B cell (primary cell): ENCODE results near the gene TMEM151A. TPM values are rescaled to one million over a fixed set of nuclear protein-coding genes. Genes with fewer than 3 reads are reported as not detected.

Source experiments
- ATAC-seq: fragments of 200-7000 bp; cut with Tn5 transposase; one replicate; pipeline ENCODE4 v1.10.0; 2021; ENCODE audit warnings: low read depth, mild to moderate bottlenecking, moderate number of reproducible peaks, moderate library complexity
- CTCF ChIA-PET: fragments of 350-600 bp; sonication (Branson Sonifier 250); formaldehyde crosslinking; loops from one replicate; lab custom pipeline; 2021; ENCODE audit warnings: antibody characterized with exemption, inconsistent platforms; lab: Charles Lee
- POLR2A ChIA-PET: fragments of 350-600 bp; sonication (Branson Sonifier 250); formaldehyde crosslinking; loops from one replicate; lab custom pipeline; 2021; ENCODE audit warnings: antibody characterized with exemption; lab: Charles Lee
- DNase-seq: peaks from one replicate; pipeline ENCODE4 v3.0.0; 2013
- H2AFZ ChIP-seq: 2 replicates; pipeline ENCODE4 v1.6.1; 2012; ENCODE audit warnings: mild to moderate bottlenecking, low read depth, low read length; ENCODE audit not compliant: insufficient read depth, poor library complexity, severe bottlenecking
- H3K27ac ChIP-seq, 2 donors: 1 replicate in 1 of 2; 2 replicates in 1 of 2; pipeline ENCODE4 v1.5.1; 2012 to 2013; ENCODE audit warnings: low read length in 2 of 2, mild to moderate bottlenecking in 2 of 2, moderate library complexity in 1 of 2
- H3K27me3 ChIP-seq, 4 experiments: fragments of 200-600 bp in 1 of 4; sonication (generic) in 1 of 4; replicated peaks in 1 of 4; 1 replicate in 2 of 4; 2 replicates in 2 of 4; pipeline versions ENCODE4 v1.6.1 to v1.7.0; 2013 to 2016; ENCODE audit warnings: low read length in 3 of 4, mild to moderate bottlenecking in 2 of 4, mixed read lengths in 1 of 4, moderate library complexity in 1 of 4; ENCODE audit not compliant: insufficient read depth in 4 of 4, control insufficient read depth in 3 of 4; ENCODE audit errors: control extremely low read depth in 1 of 4
- H3K36me3 ChIP-seq, 2 experiments: replicated peaks in 1 of 2; 1 replicate in 1 of 2; 2 replicates in 1 of 2; pipeline versions ENCODE4 v1.6.1 to v1.7.1; 2013; ENCODE audit warnings: low read length in 1 of 2; ENCODE audit not compliant: insufficient read depth in 2 of 2, control insufficient read depth in 1 of 2; ENCODE audit errors: control extremely low read depth in 1 of 2, extremely low read depth in 1 of 2
- H3K4me1 ChIP-seq, 2 donors: fragments of 200-600 bp in 1 of 2; sonication (generic) in 1 of 2; 1 replicate in 1 of 2; 2 replicates in 1 of 2; pipeline versions ENCODE4 v1.5.1 to v1.6.1; 2013 to 2017; ENCODE audit warnings: low read length in 2 of 2; ENCODE audit not compliant: control insufficient read depth in 2 of 2, insufficient read depth in 2 of 2
- H3K4me2 ChIP-seq: replicated peaks from 2 replicates; pipeline ENCODE3; 2012; ENCODE audit warnings: mild to moderate bottlenecking, low read depth, low read length; ENCODE audit not compliant: poor library complexity, severe bottlenecking
- H3K4me3 ChIP-seq, 5 experiments: fragments of 200-600 bp in 1 of 5; sonication (generic) in 1 of 5; 1 replicate in 3 of 5; 2 replicates in 2 of 5; pipeline versions ENCODE4 v1.5.1 to v1.7.0; 2011 to 2016; ENCODE audit warnings: low read length in 4 of 5, mild to moderate bottlenecking in 4 of 5, low read depth in 2 of 5, control low read depth in 1 of 5, moderate library complexity in 1 of 5; ENCODE audit not compliant: insufficient read depth in 1 of 5; ENCODE audit errors: control extremely low read depth in 1 of 5, extremely low read depth in 1 of 5
- H3K79me2 ChIP-seq: fragments of 200-600 bp; sonication (generic); one replicate; pipeline ENCODE4 v1.6.0; 2016; ENCODE audit warnings: low read length; ENCODE audit not compliant: control insufficient read depth, insufficient read depth
- H3K9ac ChIP-seq: fragments of 200-600 bp; sonication (generic); 2 replicates; pipeline ENCODE4 v1.6.1; 2017; ENCODE audit warnings: mild to moderate bottlenecking, low read length, moderate library complexity
- H3K9me3 ChIP-seq, 3 donors: one replicate each; pipeline versions ENCODE4 v1.6.1 to v1.7.1; 2013; ENCODE audit warnings: low read length in 2 of 3; ENCODE audit not compliant: control insufficient read depth in 2 of 3, insufficient read depth in 1 of 3; ENCODE audit errors: control extremely low read depth in 1 of 3
- H4K20me1 ChIP-seq: 2 replicates; pipeline ENCODE4 v1.6.0; 2012; ENCODE audit warnings: mild to moderate bottlenecking, low read length; ENCODE audit not compliant: insufficient read depth, control insufficient read depth, poor library complexity, severe bottlenecking
- H3K27ac Mint-ChIP-seq: one replicate; pipeline ENCODE4 v1.8.0; 2021; ENCODE audit warnings: mixed read lengths
- H3K27me3 Mint-ChIP-seq: one replicate; pipeline ENCODE4 v1.8.0; 2021; ENCODE audit warnings: mixed read lengths
- H3K4me1 Mint-ChIP-seq: one replicate; pipeline ENCODE4 v1.8.0; 2021; ENCODE audit warnings: mixed read lengths
- H3K4me3 Mint-ChIP-seq: one replicate; pipeline ENCODE4 v1.8.0; 2021; ENCODE audit warnings: mixed read lengths
- H3K9me3 Mint-ChIP-seq: one replicate; pipeline ENCODE4 v1.8.0; 2022; ENCODE audit warnings: mixed read lengths; ENCODE audit not compliant: insufficient read depth
- CTCF ChIP-seq: fragments of 200-600 bp; IDR thresholded peaks from one replicate; pipeline ENCODE4 v1.8.0; 2022; ENCODE audit warnings: antibody characterized with exemption, mild to moderate bottlenecking
- EZH2 ChIP-seq: IDR thresholded peaks from 2 replicates; pipeline ENCODE4 v1.6.1; 2012; ENCODE audit warnings: borderline replicate concordance, low read depth, mild to moderate bottlenecking, moderate library complexity, low read length; ENCODE audit not compliant: insufficient read depth, poor library complexity, severe bottlenecking
- WGBS: methylation state at CpG from one replicate; pipeline ENCODE4 v1.1.5; 2013; ENCODE audit warnings: missing lambda C conversion rate; ENCODE audit not compliant: insufficient coverage; 5-methylcytosine and 5-hydroxymethylcytosine counted together
- intact Hi-C: fragments of 100-400 bp; cut with micrococcal nuclease; formaldehyde crosslinking; loops from one replicate; pipeline ENCODE4 v1.10.0; 2022
- polyA plus RNA-seq: library from polyadenylated mRNA; depleted of rRNA; stranded (reverse); fragments of >200 nt; gene quantifications from 2 replicates; pipeline ENCODE4 v1.2.3, GENCODE V29; 2012
- total RNA-seq, 2 donors: library from RNA; stranded (reverse); fragments of 120-200 nt in 1 of 2; gene quantifications; 1 replicate in 1 of 2; 2 replicates in 1 of 2; pipeline versions ENCODE4 v1.2.3 to v1.2.4, GENCODE V29; 2013 to 2022

The TMEM151A gene
- total and polyA plus RNA-seq, 2 donors (not counting 1 experiment from before 2014, with no cell fraction given) = 0.17 to 1.1 TPM

GRCh38 chr11:66262696-66263095 is 29.0 kb upstream of the TMEM151A start:
- H4K20me1 ChIP-seq = peaks cover 16% of the 10 kb centered on the region
- DNase-seq (no peak), ATAC-seq (no peak)
- 98% methylated on average over 12 of the region's 12 CpGs for WGBS
- Mint-ChIP-seq H3K27ac (no peak overlapping the region), H3K4me3 (no peak overlapping the region), H3K9me3 (no peaks in the 10 kb centered on the region), H3K27me3 (no peaks in the 10 kb centered on the region), H3K4me1 (peaks cover 22% of the 10 kb centered on the region)
- peaks cover 11 to 17% of the 10 kb centered on the region in 2 donors for H3K4me1 ChIP-seq
- TF ChIP-seq EZH2 (no peak), CTCF (no peak)
- peaks cover 7% of the 10 kb centered on the region for H3K79me2 ChIP-seq
- no peak overlapping the region for H3K4me2 ChIP-seq
- H3K4me3 ChIP-seq = no peak overlapping the region
- H3K27ac ChIP-seq = no peak overlapping the region
- CTCF ChIA-PET = interaction anchor here (0.6 to 1.0 kb wide), 3 partner anchors 20 to 120 kb away, joined by 3 read pairs; no protein-coding TSS in a partner anchor
- H3K9me3 ChIP-seq = no peaks in the 10 kb centered on the region
- POLR2A ChIA-PET = no interaction called here
- H2AFZ ChIP-seq = no peak overlapping the region
- no peak overlapping the region for H3K9ac ChIP-seq
- intact Hi-C loops = no loop called here
- H3K36me3 ChIP-seq = peaks cover 0 to 47% of the 10 kb centered on the region in 2 experiments
- H3K27me3 ChIP-seq = no peaks in the 10 kb centered on the region

GRCh38 chr11:66263231-66263630 is 28.5 kb upstream of the TMEM151A start:
- Mint-ChIP-seq H3K4me3 (no peak overlapping the region), H3K27me3 (no peaks in the 10 kb centered on the region), H3K4me1 (peaks cover 24% of the 10 kb centered on the region), H3K9me3 (no peaks in the 10 kb centered on the region), H3K27ac (no peak overlapping the region)
- H3K4me1 ChIP-seq = peaks cover 11 to 21% of the 10 kb centered on the region in 2 donors
- no peak overlapping the region for H3K4me2 ChIP-seq
- DNase-seq = no peak
- 100% methylated on average over 3 of the region's 4 CpGs for WGBS
- H2AFZ ChIP-seq = no peak overlapping the region
- no peak overlapping the region for H3K4me3 ChIP-seq
- POLR2A ChIA-PET = no interaction called here
- peaks cover 0 to 47% of the 10 kb centered on the region in 2 experiments for H3K36me3 ChIP-seq
- CTCF ChIA-PET = no interaction called here
- H4K20me1 ChIP-seq = peaks cover 10% of the 10 kb centered on the region
- no peak overlapping the region for H3K9ac ChIP-seq
- H3K79me2 ChIP-seq = peaks cover 7% of the 10 kb centered on the region
- H3K9me3 ChIP-seq = no peaks in the 10 kb centered on the region
- H3K27me3 ChIP-seq = no peaks in the 10 kb centered on the region
- no peak overlapping the region for H3K27ac ChIP-seq
- TF ChIP-seq CTCF (no peak), EZH2 (no peak)
- ATAC-seq = no peak
- intact Hi-C loops = no loop called here
